ENCODE measurements around the gene MTMR10.

The MTMR10 gene

GRCh38 chr15:31024979-31025378, 33.6 kb upstream of the MTMR10 start:
- no peaks in the 10 kb centered on the region for H3K79me1 ChIP-seq (ENCODE audit: low read depth, low read length)
- H3K23ac ChIP-seq (ENCODE audit: low read depth, low read length, poor library complexity) = no peak overlapping the region
- no peak for DNase-seq (ENCODE audit: low spot score)
- no peak overlapping the region for H4K91ac ChIP-seq (ENCODE audit: low read depth, low read length, poor library complexity)
- H2AK5ac ChIP-seq (ENCODE audit: low read depth, low read length) = no peak overlapping the region
- H3K18ac ChIP-seq (ENCODE audit: low read length) = peak overlapping the region; percentile 50
- H2AFZ ChIP-seq (ENCODE audit: low read length) = no peak overlapping the region
- no peaks in the 10 kb centered on the region for H3K9me3 ChIP-seq (replicated peaks in 1 of 2; ENCODE audit: control insufficient read depth in 2 of 2, insufficient read depth in 1 of 2, low read depth in 1 of 2, low read length in 2 of 2)
- no peak overlapping the region for H3K27ac ChIP-seq (replicated peaks; ENCODE audit: low read length)
- H2BK15ac ChIP-seq (ENCODE audit: low read length) = no peak overlapping the region
- H3K27me3 ChIP-seq (ENCODE audit: control insufficient read depth in 3 of 3, insufficient read depth in 3 of 3, low read depth in 1 of 3, low read length in 3 of 3) = no peaks in the 10 kb centered on the region
- H3K4me2 ChIP-seq (ENCODE audit: insufficient read depth, low read length, poor library complexity, severe bottlenecking) = no peak overlapping the region
- no peak overlapping the region for H3K4me3 ChIP-seq (ENCODE audit: low read length in 2 of 2)
- H2BK12ac ChIP-seq (ENCODE audit: low read length) = no peak overlapping the region
- no peak overlapping the region for H3K14ac ChIP-seq (ENCODE audit: low read length)
- no peaks in the 10 kb centered on the region for H3K36me3 ChIP-seq (replicated peaks in 1 of 2; ENCODE audit: control insufficient read depth in 2 of 2, insufficient read depth in 2 of 2, low read length in 2 of 2)
- no peak overlapping the region for H3K9ac ChIP-seq (ENCODE audit: low read depth, low read length, poor library complexity)
- H2BK5ac ChIP-seq (ENCODE audit: low read length) = no peak overlapping the region
- no CpG with 5 or more reads among the region's 3 CpGs for WGBS, 2 donors (ENCODE audit: extremely low coverage in 2 of 2, insufficient read length in 2 of 2, insufficient replicate concordance in 1 of 2)
- peaks cover 4 to 16% of the 10 kb centered on the region in 2 donors for H3K4me1 ChIP-seq (ENCODE audit: control insufficient read depth in 2 of 2, insufficient read depth in 1 of 2, low read depth in 1 of 2, low read length in 2 of 2)
- no peak overlapping the region for H2BK120ac ChIP-seq (ENCODE audit: low read depth, low read length)
- H4K8ac ChIP-seq (ENCODE audit: low read depth, low read length) = no peak overlapping the region
- no peak overlapping the region for H3K4ac ChIP-seq (ENCODE audit: low read length)

DNA sequence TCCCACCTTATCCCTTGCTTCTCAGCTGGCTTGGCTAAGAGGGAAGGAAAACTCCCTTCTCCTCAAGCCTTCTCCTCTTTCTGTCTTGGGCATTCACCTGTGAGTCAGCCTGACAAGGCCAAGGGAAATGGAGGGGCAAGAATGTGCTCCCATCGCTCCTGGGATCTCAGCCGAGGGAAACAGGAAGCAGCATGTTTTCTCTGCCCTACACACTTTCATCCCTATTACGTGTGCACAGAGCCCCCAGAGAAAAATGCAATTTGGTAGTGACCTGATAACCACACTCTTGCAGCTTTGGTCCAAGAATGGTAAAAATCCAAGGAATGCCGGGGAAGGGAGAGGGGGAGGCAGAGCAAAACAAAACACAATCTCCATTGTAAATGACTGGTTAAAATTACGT, 32.9 kb upstream of the MTMR10 start:
- H2AFZ ChIP-seq (ENCODE audit: low read length) = peak overlapping the region; percentile 63
- no peaks in the 10 kb centered on the region for H3K27me3 ChIP-seq (ENCODE audit: control insufficient read depth in 3 of 3, insufficient read depth in 3 of 3, low read depth in 1 of 3, low read length in 3 of 3)
- H3K4me1 ChIP-seq (ENCODE audit: control insufficient read depth in 2 of 2, insufficient read depth in 1 of 2, low read depth in 1 of 2, low read length in 2 of 2) = peaks cover 4 to 16% of the 10 kb centered on the region in 2 donors
- H3K4me3 ChIP-seq (ENCODE audit: low read length in 2 of 2) = no peak overlapping the region
- no CpG with 5 or more reads among the region's 5 CpGs for WGBS, 2 donors (ENCODE audit: extremely low coverage in 2 of 2, insufficient read length in 2 of 2, insufficient replicate concordance in 1 of 2)
- no peaks in the 10 kb centered on the region for H3K79me1 ChIP-seq (ENCODE audit: low read depth, low read length)
- no peak overlapping the region for H2BK120ac ChIP-seq (ENCODE audit: low read depth, low read length)
- H4K8ac ChIP-seq (ENCODE audit: low read depth, low read length) = no peak overlapping the region
- no peak overlapping the region for H3K4ac ChIP-seq (ENCODE audit: low read length)
- no peak overlapping the region for H3K23ac ChIP-seq (ENCODE audit: low read depth, low read length, poor library complexity)
- H2BK5ac ChIP-seq (ENCODE audit: low read length) = no peak overlapping the region
- no peak overlapping the region for H3K9ac ChIP-seq (ENCODE audit: low read depth, low read length, poor library complexity)
- peak overlapping the region; percentile 13 for H3K4me2 ChIP-seq (ENCODE audit: insufficient read depth, low read length, poor library complexity, severe bottlenecking)
- no peak overlapping the region for H4K91ac ChIP-seq (ENCODE audit: low read depth, low read length, poor library complexity)
- no peaks in the 10 kb centered on the region for H3K36me3 ChIP-seq (replicated peaks in 1 of 2; ENCODE audit: control insufficient read depth in 2 of 2, insufficient read depth in 2 of 2, low read length in 2 of 2)
- no peak overlapping the region for H2BK15ac ChIP-seq (ENCODE audit: low read length)
- peak; percentile 36 for DNase-seq (ENCODE audit: low spot score)
- H2BK12ac ChIP-seq (ENCODE audit: low read length) = no peak overlapping the region
- no peak overlapping the region for H3K14ac ChIP-seq (ENCODE audit: low read length)
- H3K9me3 ChIP-seq (replicated peaks in 1 of 2; ENCODE audit: control insufficient read depth in 2 of 2, insufficient read depth in 1 of 2, low read depth in 1 of 2, low read length in 2 of 2) = no peaks in the 10 kb centered on the region
- peak overlapping the region; percentile 41 for H3K18ac ChIP-seq (ENCODE audit: low read length)
- peak overlapping the region; percentile 26 for H3K27ac ChIP-seq (replicated peaks; ENCODE audit: low read length)
- H2AK5ac ChIP-seq (ENCODE audit: low read depth, low read length) = no peak overlapping the region

- H3K4me3 ChIP-seq (ENCODE audit: low read length in 2 of 2) = no peak overlapping the region
- no peak overlapping the region for H2AK5ac ChIP-seq (ENCODE audit: low read depth, low read length)
- WGBS, 2 donors (ENCODE audit: extremely low coverage in 2 of 2, insufficient read length in 2 of 2, insufficient replicate concordance in 1 of 2) = no CpG with 5 or more reads among the region's 5 CpGs
- peaks cover 4 to 16% of the 10 kb centered on the region in 2 donors for H3K4me1 ChIP-seq (ENCODE audit: control insufficient read depth in 2 of 2, insufficient read depth in 1 of 2, low read depth in 1 of 2, low read length in 2 of 2)
- no peak overlapping the region for H2BK5ac ChIP-seq (ENCODE audit: low read length)
- H3K4ac ChIP-seq (ENCODE audit: low read length) = no peak overlapping the region
- no peak overlapping the region for H3K14ac ChIP-seq (ENCODE audit: low read length)
- H3K79me1 ChIP-seq (ENCODE audit: low read depth, low read length) = no peaks in the 10 kb centered on the region
- no peak overlapping the region for H2BK12ac ChIP-seq (ENCODE audit: low read length)
- no peak overlapping the region for H2BK15ac ChIP-seq (ENCODE audit: low read length)
- no peaks in the 10 kb centered on the region for H3K36me3 ChIP-seq (replicated peaks in 1 of 2; ENCODE audit: control insufficient read depth in 2 of 2, insufficient read depth in 2 of 2, low read length in 2 of 2)
- no peaks in the 10 kb centered on the region for H3K9me3 ChIP-seq (replicated peaks in 1 of 2; ENCODE audit: control insufficient read depth in 2 of 2, insufficient read depth in 1 of 2, low read depth in 1 of 2, low read length in 2 of 2)
- H3K23ac ChIP-seq (ENCODE audit: low read depth, low read length, poor library complexity) = no peak overlapping the region
- no peak overlapping the region for H3K4me2 ChIP-seq (ENCODE audit: insufficient read depth, low read length, poor library complexity, severe bottlenecking)
- H2BK120ac ChIP-seq (ENCODE audit: low read depth, low read length) = no peak overlapping the region
- H3K9ac ChIP-seq (ENCODE audit: low read depth, low read length, poor library complexity) = no peak overlapping the region
- H4K8ac ChIP-seq (ENCODE audit: low read depth, low read length) = no peak overlapping the region
- no peak overlapping the region for H3K27ac ChIP-seq (replicated peaks; ENCODE audit: low read length)
- H4K91ac ChIP-seq (ENCODE audit: low read depth, low read length, poor library complexity) = no peak overlapping the region
- no peak overlapping the region for H3K18ac ChIP-seq (ENCODE audit: low read length)
- H2AFZ ChIP-seq (ENCODE audit: low read length) = no peak overlapping the region
- no peak for DNase-seq (ENCODE audit: low spot score)
- no peaks in the 10 kb centered on the region for H3K27me3 ChIP-seq (ENCODE audit: control insufficient read depth in 3 of 3, insufficient read depth in 3 of 3, low read depth in 1 of 3, low read length in 3 of 3)
Observed at GRCh38 chr15:31023841-31024240, 32.4 kb upstream of the MTMR10 start.

DNA sequence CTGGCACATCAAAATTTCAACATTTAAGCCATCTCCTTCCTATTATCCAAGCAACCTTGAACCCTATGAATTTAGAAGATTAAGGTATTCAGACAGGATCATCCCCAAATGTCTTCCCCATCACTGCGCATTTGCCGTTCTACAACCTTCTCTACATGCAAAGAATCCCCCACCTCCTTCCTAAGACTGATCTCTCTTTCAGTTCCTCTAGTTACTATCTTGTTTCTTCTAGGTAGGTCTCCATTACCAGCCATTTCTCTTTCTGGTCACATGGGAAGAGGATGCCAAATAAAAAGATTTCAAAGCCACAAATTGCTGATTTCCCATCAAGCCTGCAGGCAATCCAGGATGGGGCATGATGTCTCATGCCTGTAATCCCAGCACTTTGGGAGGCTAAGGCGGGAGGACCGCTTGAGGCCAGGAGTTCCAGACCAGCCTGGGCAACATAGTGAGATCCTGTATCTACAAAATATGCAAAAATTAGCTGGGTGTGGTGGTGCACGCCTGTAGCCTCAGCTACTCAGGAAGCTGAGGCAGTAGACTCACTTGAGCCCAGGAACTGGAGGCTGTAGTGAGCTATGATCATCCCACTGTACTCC, 29.7 kb upstream of the MTMR10 start:
- H3K4ac ChIP-seq (ENCODE audit: low read length) = no peak overlapping the region

More for the DNA sequence above, 29.7 kb upstream of the MTMR10 start:
- Histone ChIP-seq H3K4me3 (ENCODE audit: low read length in 2 of 2) (no peak overlapping the region), H3K9me3 (replicated peaks in 1 of 2; ENCODE audit: control insufficient read depth in 2 of 2, insufficient read depth in 1 of 2, low read depth in 1 of 2, low read length in 2 of 2) (no peaks in the 10 kb centered on the region), H2BK12ac (ENCODE audit: low read length) (no peak overlapping the region), H3K4me2 (ENCODE audit: insufficient read depth, low read length, poor library complexity, severe bottlenecking) (no peak overlapping the region), H4K8ac (ENCODE audit: low read depth, low read length) (no peak overlapping the region), H2BK120ac (ENCODE audit: low read depth, low read length) (no peak overlapping the region), H3K23ac (ENCODE audit: low read depth, low read length, poor library complexity) (no peak overlapping the region), H3K9ac (ENCODE audit: low read depth, low read length, poor library complexity) (no peak overlapping the region), H3K27ac (replicated peaks; ENCODE audit: low read length) (no peak overlapping the region), H4K91ac (ENCODE audit: low read depth, low read length, poor library complexity) (no peak overlapping the region), H3K27me3 (ENCODE audit: control insufficient read depth in 3 of 3, insufficient read depth in 3 of 3, low read depth in 1 of 3, low read length in 3 of 3) (no peaks in the 10 kb centered on the region), H2AFZ (ENCODE audit: low read length) (no peak overlapping the region), H3K79me1 (ENCODE audit: low read depth, low read length) (no peaks in the 10 kb centered on the region), H3K18ac (ENCODE audit: low read length) (no peak overlapping the region), H3K14ac (ENCODE audit: low read length) (no peak overlapping the region), H2BK15ac (ENCODE audit: low read length) (no peak overlapping the region), H2AK5ac (ENCODE audit: low read depth, low read length) (no peak overlapping the region), H3K4me1 (ENCODE audit: control insufficient read depth in 2 of 2, insufficient read depth in 1 of 2, low read depth in 1 of 2, low read length in 2 of 2) (peaks cover 4 to 16% of the 10 kb centered on the region in 2 donors), H3K36me3 (replicated peaks in 1 of 2; ENCODE audit: control insufficient read depth in 2 of 2, insufficient read depth in 2 of 2, low read length in 2 of 2) (no peaks in the 10 kb centered on the region), H2BK5ac (ENCODE audit: low read length) (no peak overlapping the region)
- no CpG with 5 or more reads among the region's 5 CpGs for WGBS, 2 donors (ENCODE audit: extremely low coverage in 2 of 2, insufficient read length in 2 of 2, insufficient replicate concordance in 1 of 2)
- DNase-seq (ENCODE audit: low spot score) = no peak

Measured in neuronal stem cell (in vitro differentiated cells).